Measurements from ENCODE around the gene MTERF4.

- TF ChIP-seq, protein P1, sequence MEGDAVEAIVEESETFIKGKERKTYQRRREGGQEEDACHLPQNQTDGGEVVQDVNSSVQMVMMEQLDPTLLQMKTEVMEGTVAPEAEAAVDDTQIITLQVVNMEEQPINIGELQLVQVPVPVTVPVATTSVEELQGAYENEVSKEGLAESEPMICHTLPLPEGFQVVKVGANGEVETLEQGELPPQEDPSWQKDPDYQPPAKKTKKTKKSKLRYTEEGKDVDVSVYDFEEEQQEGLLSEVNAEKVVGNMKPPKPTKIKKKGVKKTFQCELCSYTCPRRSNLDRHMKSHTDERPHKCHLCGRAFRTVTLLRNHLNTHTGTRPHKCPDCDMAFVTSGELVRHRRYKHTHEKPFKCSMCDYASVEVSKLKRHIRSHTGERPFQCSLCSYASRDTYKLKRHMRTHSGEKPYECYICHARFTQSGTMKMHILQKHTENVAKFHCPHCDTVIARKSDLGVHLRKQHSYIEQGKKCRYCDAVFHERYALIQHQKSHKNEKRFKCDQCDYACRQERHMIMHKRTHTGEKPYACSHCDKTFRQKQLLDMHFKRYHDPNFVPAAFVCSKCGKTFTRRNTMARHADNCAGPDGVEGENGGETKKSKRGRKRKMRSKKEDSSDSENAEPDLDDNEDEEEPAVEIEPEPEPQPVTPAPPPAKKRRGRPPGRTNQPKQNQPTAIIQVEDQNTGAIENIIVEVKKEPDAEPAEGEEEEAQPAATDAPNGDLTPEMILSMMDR (conservative IDR thresholded peaks at IDR 0.05; ENCODE audit: low read length), result no peak
- TF ChIP-seq EZH2phosphoT487 (IDR thresholded peaks at IDR 0.05; ENCODE audit: borderline replicate concordance), result no peak
These were observed 24.1 kb upstream of the MTERF4 start for GRCh38 chr2:241126201-241126611.
